HCT116 (cell line): ENCODE measurements around the gene PRPF6. TPM values are rescaled to one million over a fixed set of nuclear protein-coding genes. Genes with fewer than 3 reads are reported as not detected.
"Not testable (repeated sequence)": the region's sequence is repeated elsewhere in the genome, so short reads cannot be mapped to it uniquely, and the experiment has no call there.

Experiments
- ATAC-seq: fragments of 200-7000 bp; cut with Tn5 transposase; 2 replicates; pipeline ENCODE4 v1.9.1; 2020; ENCODE audit warnings: mild to moderate bottlenecking, moderate library complexity
- BruUV-seq: library from RNA; stranded (reverse); fragments of 400-500 nt; replicated peaks from 2 replicates; lab custom pipeline; 2021; lab: Mats Ljungman, UMichigan
- CTCF ChIA-PET: fragments of 300-600 bp; sonication (Branson Sonifier 250); formaldehyde crosslinking; loops from one replicate; lab custom pipeline; 2021; ENCODE audit warnings: antibody characterized with exemption; lab: Charles Lee
- POLR2A ChIA-PET: fragments of 300-600, 350-600 bp; sonication (Branson Sonifier 250); formaldehyde crosslinking; loops from one replicate; lab custom pipeline; 2021; ENCODE audit warnings: antibody characterized with exemption; lab: Charles Lee
- RAD21 ChIA-PET, 2 experiments: fragments of 300-600 bp; sonication (Branson Sonifier 250); formaldehyde crosslinking; loops; one replicate each; lab custom pipeline; 2023; ENCODE audit warnings: low total read pairs in 2 of 2; ENCODE audit not compliant: uncharacterized antibody in 2 of 2, unreplicated experiment in 2 of 2, low non-redundant PET in 1 of 2; lab: Charles Lee
- DNase-seq: peaks from one replicate; pipeline ENCODE4 v3.0.0-alpha.2; 2010; ENCODE audit warnings: low read depth, low spot score
- H2AFZ ChIP-seq: fragments of 200-600 bp; shearing (Covaris generic), sonication (generic); 2 replicates; pipeline ENCODE4 v1.6.1; 2017; ENCODE audit warnings: low read depth, mixed run types, mixed read lengths, antibody characterized with exemption, low read length; ENCODE audit not compliant: poor library complexity, severe bottlenecking
- H3K27ac ChIP-seq: 2 replicates; pipeline ENCODE4 v1.5.1; 2012; ENCODE audit warnings: low read depth, low read length
- H3K27me3 ChIP-seq: fragments of 200-600 bp; sonication (generic); 2 replicates; pipeline ENCODE4 v1.6.1; 2016; ENCODE audit warnings: mixed run types, low read length, mixed read lengths; ENCODE audit not compliant: insufficient read depth
- H3K36me3 ChIP-seq, 2 experiments: fragments of 200-500 bp in 1 of 2; fragments of 200-600 bp in 1 of 2; sonication (Bioruptor generic) in 1 of 2; sonication (generic) in 1 of 2; 2 replicates each; pipeline versions ENCODE4 v1.5.1 to v1.6.1; 2014 to 2016; ENCODE audit warnings: low read length in 2 of 2, inconsistent platforms in 1 of 2, mixed read lengths in 1 of 2, mixed run types in 1 of 2; ENCODE audit not compliant: insufficient read depth in 2 of 2, control insufficient read depth in 1 of 2
- H3K4me1 ChIP-seq, 2 experiments: fragments of 200-600 bp in 1 of 2; sonication (generic) in 1 of 2; 2 replicates each; pipeline versions ENCODE4 v1.5.1 to v1.6.1; 2012 to 2017; ENCODE audit warnings: low read length in 2 of 2, inconsistent platforms in 1 of 2, mild to moderate bottlenecking in 1 of 2, mixed read lengths in 1 of 2, mixed run types in 1 of 2, moderate library complexity in 1 of 2; ENCODE audit not compliant: insufficient read depth in 2 of 2, control insufficient read depth in 1 of 2
- H3K4me2 ChIP-seq: fragments of 200-600 bp; sonication (generic); 2 replicates; pipeline ENCODE4 v1.6.1; 2017; ENCODE audit warnings: mixed run types, low read length, mixed read lengths
- H3K4me3 ChIP-seq, 2 experiments: fragments of 200-600 bp in 1 of 2; sonication (generic) in 1 of 2; replicated peaks in 1 of 2; 2 replicates each; pipeline ENCODE4 v1.5.1; 2011 to 2016; ENCODE audit warnings: low read length in 2 of 2, control low read depth in 1 of 2, low read depth in 1 of 2, mild to moderate bottlenecking in 1 of 2, mixed read lengths in 1 of 2, mixed run types in 1 of 2
- H3K79me2 ChIP-seq: fragments of 200-600 bp; sonication (generic); 2 replicates; pipeline ENCODE4 v1.6.1; 2017; ENCODE audit warnings: mild to moderate bottlenecking, mixed run types, low read length, moderate library complexity, mixed read lengths; ENCODE audit not compliant: insufficient read depth
- H3K9ac ChIP-seq: fragments of 200-600 bp; sonication (generic); 2 replicates; pipeline ENCODE4 v1.6.1; 2016; ENCODE audit warnings: low read length, mixed read lengths
- H3K9me2 ChIP-seq: fragments of 200-600 bp; sonication (generic), shearing (Covaris generic); 2 replicates; pipeline ENCODE4 v1.6.1; 2017; ENCODE audit warnings: mixed run types, mild to moderate bottlenecking, moderate library complexity; ENCODE audit not compliant: insufficient read depth
- H3K9me3 ChIP-seq, 2 experiments: fragments of 200-500 bp in 1 of 2; fragments of 200-600 bp in 1 of 2; sonication (Bioruptor generic) in 1 of 2; sonication (generic) in 1 of 2; 2 replicates each; pipeline ENCODE4 v1.6.1; 2014 to 2017; ENCODE audit warnings: low read length in 2 of 2, mixed read lengths in 2 of 2, inconsistent platforms in 1 of 2, low read depth in 1 of 2, mild to moderate bottlenecking in 1 of 2, mixed run types in 1 of 2, moderate library complexity in 1 of 2; ENCODE audit not compliant: control insufficient read depth in 1 of 2, insufficient read depth in 1 of 2
- H4K20me1 ChIP-seq: fragments of 200-600 bp; sonication (generic), shearing (Covaris generic); 2 replicates; pipeline ENCODE4 v1.6.1; 2017; ENCODE audit warnings: mixed run types, mild to moderate bottlenecking, moderate library complexity; ENCODE audit not compliant: insufficient read depth
- ATF3 ChIP-seq: IDR thresholded peaks from 2 replicates; pipeline ENCODE4 v1.6.1; 2012
- CBX3 ChIP-seq: IDR thresholded peaks from 2 replicates; pipeline ENCODE4 v1.6.1; 2012; ENCODE audit warnings: low read depth
- CEBPB ChIP-seq: IDR thresholded peaks from 2 replicates; pipeline ENCODE4 v1.6.1; 2012; ENCODE audit warnings: low read depth
- EZH2 ChIP-seq: fragments of 200-600 bp; sonication (generic); IDR thresholded peaks from 2 replicates; pipeline ENCODE4 v1.6.1; 2017; ENCODE audit warnings: antibody characterized with exemption, mixed run types
- JUND ChIP-seq: IDR thresholded peaks from 2 replicates; pipeline ENCODE4 v1.6.1; 2012
- POLR2A ChIP-seq: IDR thresholded peaks from 2 replicates; pipeline ENCODE4 v1.7.0; 2011; ENCODE audit warnings: borderline replicate concordance; ENCODE audit not compliant: insufficient read depth, insufficient read length; ENCODE audit errors: extremely low read depth
- YY1 ChIP-seq: IDR thresholded peaks from 2 replicates; pipeline ENCODE4 v1.6.1; 2011; ENCODE audit warnings: low read length, low read depth, moderate library complexity, mild to moderate bottlenecking; ENCODE audit not compliant: insufficient replicate concordance; ENCODE audit errors: extremely low read depth
- intact Hi-C: fragments of 100-400 bp; cut with micrococcal nuclease; formaldehyde crosslinking; loops from 2 replicates; pipeline ENCODE4 v1.10.0; 2022
- total RNA-seq: library from RNA; stranded (reverse); gene quantifications from one replicate; pipeline ENCODE4 v1.2.1, GENCODE V29; 2021; ENCODE audit not compliant: unreplicated experiment

PRPF6 gene
- total RNA-seq, 1 experiment from 2014 or later: 74.9 TPM

- Histone ChIP-seq H3K4me3 (no peak overlapping the region), H3K9me3 (no peaks in the 10 kb centered on the region), H4K20me1 (no peaks in the 10 kb centered on the region), H3K4me2 (peak overlapping the region; percentile 94; the same call in 1 of the 2 replicates), H3K36me3 (no peaks in the 10 kb centered on the region), H3K27me3 (no peaks in the 10 kb centered on the region), H2AFZ (no peak overlapping the region), H3K27ac (peak overlapping the region; percentile 31; the same call in 1 of the 2 replicates), H3K4me1 (peaks cover 17 to 50% of the 10 kb centered on the region in 2 experiments), H3K9ac (no peak overlapping the region; the same call in 1 of the 2 replicates), H3K79me2 (no peaks in the 10 kb centered on the region), H3K9me2 (no peaks in the 10 kb centered on the region)
- DNase-seq: no peak
- POLR2A ChIA-PET: no interaction called here
- TF ChIP-seq CEBPB: no peak
- TF ChIP-seq CBX3: no peak
- TF ChIP-seq EZH2: no peak
- no peak for TF ChIP-seq JUND
- TF ChIP-seq YY1: no peak
- TF ChIP-seq ATF3: no peak
- TF ChIP-seq POLR2A: no peak
- BruUV-seq: no TSS peak
- RAD21 ChIA-PET: interaction anchor here in 1 of 2 experiments (1.0 to 1.2 kb wide), 2 partner anchors 189 to 436 kb away, joined by 3 read pairs; no protein-coding TSS in a partner anchor
- no peak for ATAC-seq
- CTCF ChIA-PET: interaction anchor here (0.6 to 2.1 kb wide), 13 partner anchors 17 to 665 kb away, joined by 3 to 30 read pairs (median 5); partner anchors contain the start of genes ARFRP1, PPDPF, PTK6 and TPD52L2
- intact Hi-C loops: loop anchor here (1.0 to 10.0 kb wide), 4 partner anchors 110 to 436 kb away; partner anchors contain the start of genes ABHD16B, ARFRP1 and TPD52L2
Observed at GRCh38 chr20:63974402-63975200, 6.3 kb upstream of the PRPF6 start.

GRCh38 chr20:63976511-63976910 lies 4.4 kb upstream of the PRPF6 start:
- DNase-seq, POLR2A ChIA-PET, BruUV-seq, H3K27ac ChIP-seq, H3K36me3 ChIP-seq, H3K27me3 ChIP-seq, H3K9ac ChIP-seq, ATAC-seq, H3K9me2 ChIP-seq, H3K4me2 ChIP-seq, H3K4me3 ChIP-seq, H4K20me1 ChIP-seq, H3K79me2 ChIP-seq, CTCF ChIA-PET, H3K9me3 ChIP-seq, RAD21 ChIA-PET, H2AFZ ChIP-seq: not testable (repeated sequence)
- peaks cover 22 to 52% of the 10 kb centered on the region in 2 experiments for H3K4me1 ChIP-seq
- intact Hi-C loops: loop anchor here (10.0 kb wide), 2 partner anchors 112 to 192 kb away; partner anchors contain the start of genes ABHD16B and TPD52L2
